Psoas muscle (tissue), 8 donors: Measurements from ENCODE around the gene RHOC. TPM values are rescaled to one million over a fixed set of nuclear protein-coding genes. Genes with fewer than 3 reads are reported as not detected.
"Not testable (repeated sequence)": the region's sequence is repeated elsewhere in the genome, so short reads cannot be mapped to it uniquely, and the experiment has no call there.

Source experiments
- ATAC-seq, 4 donors: fragments of 200-7000 bp; cut with Tn5 transposase; one replicate each; pipeline ENCODE4 v1.9.1; 2020; ENCODE audit warnings: moderate library complexity in 3 of 4, mild to moderate bottlenecking in 2 of 4
- DNase-seq, 2 donors: peaks; one replicate each; pipeline ENCODE4 v3.0.0-alpha.2; 2020
- H3K27ac ChIP-seq: fragments of 200-600 bp; one replicate; pipeline ENCODE4 v1.8.0; 2022
- H3K27me3 ChIP-seq, 3 donors: fragments of 200-600 bp in 1 of 3; one replicate each; pipeline versions ENCODE4 v1.6.1 to v1.8.0; 2013 to 2022; ENCODE audit warnings: low read length in 2 of 3, mild to moderate bottlenecking in 2 of 3, moderate library complexity in 1 of 3; ENCODE audit not compliant: insufficient read depth in 3 of 3
- H3K36me3 ChIP-seq, 2 donors: fragments of 200-600 bp in 1 of 2; one replicate each; pipeline versions ENCODE4 v1.6.1 to v1.8.0; 2013 to 2022; ENCODE audit warnings: low read depth in 1 of 2, mild to moderate bottlenecking in 1 of 2, moderate library complexity in 1 of 2; ENCODE audit not compliant: insufficient read depth in 1 of 2
- H3K4me1 ChIP-seq: fragments of 200-600 bp; one replicate; pipeline ENCODE4 v1.8.0; 2022
- H3K4me3 ChIP-seq: fragments of 200-600 bp; one replicate; pipeline ENCODE4 v1.8.0; 2022; ENCODE audit warnings: mild to moderate bottlenecking
- H3K9me3 ChIP-seq: fragments of 200-600 bp; one replicate; pipeline ENCODE4 v1.8.0; 2022
- WGBS, 3 donors: extraction: QIAGEN DNeasy Blood & Tissue Kit; methylation state at CpG; one replicate each; pipeline versions ENCODE4 v1.1.6 to v1.1.7; 2013; 5-methylcytosine and 5-hydroxymethylcytosine counted together
- intact Hi-C, 2 donors: fragments of 100-400 bp; cut with DNase I; formaldehyde crosslinking; loops; one replicate each; pipeline versions ENCODE4 v1.11.0 to v1.14.2; 2022
- polyA plus RNA-seq, 3 donors: library from polyadenylated mRNA; stranded (reverse); fragments of 200-250 nt; gene quantifications; one replicate each; pipeline ENCODE4 v1.2.3, GENCODE V29; 2013
- total RNA-seq, 4 donors: library from RNA; stranded (reverse); fragmentation: NEBNext Ultra II Directional in 2 of 4; extraction: Animal tissue kit (Norgen Biotek cat#: 25700) in 2 of 4; gene quantifications; one replicate each; pipeline versions ENCODE4 v1.2.1 to v1.2.4, GENCODE V29; 2021 to 2023
- TF ChIP-seq, protein P1 (sequence below): fragments of 200-600 bp; IDR thresholded peaks from one replicate; pipeline ENCODE4 v1.8.0; 2022; ENCODE audit warnings: antibody characterized with exemption
- donor health status: healthy with polysubstance abuse.
- donor health status: DM: no; HTN: no; CAD: no; lungs with moderate emphysema.
- donor health status: Bipolar disorder and iron deficiency.
- donor health status: healthy.
- donor health status: DM: yes; HTN: yes; CAD: no.
- donor health status: DM: no; HTN: no; CAD: no.
- donor health status: DM: no; HTN: no; CAD: no.
- donor health status: DM: yes; HTN: yes; CAD: no.

Gene RHOC
- total and polyA plus RNA-seq, 7 donors: 39.1 to 89.7 (median 76.9) TPM

DNA sequence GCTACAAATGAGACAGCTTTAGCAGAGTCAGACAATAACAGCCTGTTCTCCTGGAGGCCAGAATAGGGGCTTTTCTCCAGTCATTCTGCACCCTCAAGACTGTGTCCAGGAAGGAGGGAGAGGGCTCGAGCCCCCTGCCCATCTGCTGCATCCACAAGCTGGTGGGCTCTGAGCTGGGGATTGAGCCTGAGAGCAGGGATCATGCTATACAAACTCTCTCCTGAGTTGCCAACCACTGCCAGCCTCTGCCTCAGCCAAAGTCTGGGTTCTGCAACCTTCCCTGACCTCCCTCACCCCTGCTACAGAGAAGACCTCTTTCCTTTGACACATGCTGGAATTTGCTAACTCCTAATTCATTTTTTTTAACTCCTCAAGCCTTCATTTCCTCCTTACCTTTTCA, 23.0 kb upstream of the RHOC start:
- Histone ChIP-seq H3K4me3 (no peak overlapping the region), H3K36me3 (no peaks in the 10 kb centered on the region), H3K9me3 (no peaks in the 10 kb centered on the region), H3K27me3 (peaks cover 0 to 6% (median 0%) of the 10 kb centered on the region in 3 donors), H3K27ac (no peak overlapping the region), H3K4me1 (no peaks in the 10 kb centered on the region)
- no peak for ATAC-seq
- 74 to 91% (median 83%) methylated on average over 1 of the region's 1 CpG for WGBS, 3 donors
- intact Hi-C loops: no loop called here
- no peak for DNase-seq
- TF ChIP-seq, protein P1, sequence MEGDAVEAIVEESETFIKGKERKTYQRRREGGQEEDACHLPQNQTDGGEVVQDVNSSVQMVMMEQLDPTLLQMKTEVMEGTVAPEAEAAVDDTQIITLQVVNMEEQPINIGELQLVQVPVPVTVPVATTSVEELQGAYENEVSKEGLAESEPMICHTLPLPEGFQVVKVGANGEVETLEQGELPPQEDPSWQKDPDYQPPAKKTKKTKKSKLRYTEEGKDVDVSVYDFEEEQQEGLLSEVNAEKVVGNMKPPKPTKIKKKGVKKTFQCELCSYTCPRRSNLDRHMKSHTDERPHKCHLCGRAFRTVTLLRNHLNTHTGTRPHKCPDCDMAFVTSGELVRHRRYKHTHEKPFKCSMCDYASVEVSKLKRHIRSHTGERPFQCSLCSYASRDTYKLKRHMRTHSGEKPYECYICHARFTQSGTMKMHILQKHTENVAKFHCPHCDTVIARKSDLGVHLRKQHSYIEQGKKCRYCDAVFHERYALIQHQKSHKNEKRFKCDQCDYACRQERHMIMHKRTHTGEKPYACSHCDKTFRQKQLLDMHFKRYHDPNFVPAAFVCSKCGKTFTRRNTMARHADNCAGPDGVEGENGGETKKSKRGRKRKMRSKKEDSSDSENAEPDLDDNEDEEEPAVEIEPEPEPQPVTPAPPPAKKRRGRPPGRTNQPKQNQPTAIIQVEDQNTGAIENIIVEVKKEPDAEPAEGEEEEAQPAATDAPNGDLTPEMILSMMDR: no peak

DNA sequence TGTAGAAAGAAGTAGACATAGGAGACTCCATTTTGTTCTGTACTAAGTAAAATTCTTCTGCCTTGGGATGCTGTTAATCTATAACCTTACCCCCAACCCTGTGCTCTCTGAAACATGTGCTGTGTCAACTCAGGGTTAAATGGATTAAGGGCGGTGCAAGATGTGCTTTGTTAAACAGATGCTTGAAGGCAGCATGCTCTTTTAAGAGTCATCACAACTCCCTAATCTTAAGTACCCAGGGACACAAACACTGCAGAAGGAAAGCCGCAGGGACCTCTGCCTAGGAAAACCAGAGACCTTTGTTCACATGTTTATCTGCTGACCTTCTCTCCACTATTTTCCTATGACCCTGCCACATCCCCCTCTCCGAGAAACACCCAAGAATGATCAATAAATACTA, 22.1 kb upstream of the RHOC start:
- H3K36me3 ChIP-seq, H3K4me3 ChIP-seq, intact Hi-C loops, H3K9me3 ChIP-seq, ATAC-seq, H3K4me1 ChIP-seq, H3K27ac ChIP-seq, DNase-seq, H3K27me3 ChIP-seq: not testable (repeated sequence)
- WGBS, 3 donors: 70 to 75% (median 73%) methylated on average over 3 of the region's 3 CpGs

DNA sequence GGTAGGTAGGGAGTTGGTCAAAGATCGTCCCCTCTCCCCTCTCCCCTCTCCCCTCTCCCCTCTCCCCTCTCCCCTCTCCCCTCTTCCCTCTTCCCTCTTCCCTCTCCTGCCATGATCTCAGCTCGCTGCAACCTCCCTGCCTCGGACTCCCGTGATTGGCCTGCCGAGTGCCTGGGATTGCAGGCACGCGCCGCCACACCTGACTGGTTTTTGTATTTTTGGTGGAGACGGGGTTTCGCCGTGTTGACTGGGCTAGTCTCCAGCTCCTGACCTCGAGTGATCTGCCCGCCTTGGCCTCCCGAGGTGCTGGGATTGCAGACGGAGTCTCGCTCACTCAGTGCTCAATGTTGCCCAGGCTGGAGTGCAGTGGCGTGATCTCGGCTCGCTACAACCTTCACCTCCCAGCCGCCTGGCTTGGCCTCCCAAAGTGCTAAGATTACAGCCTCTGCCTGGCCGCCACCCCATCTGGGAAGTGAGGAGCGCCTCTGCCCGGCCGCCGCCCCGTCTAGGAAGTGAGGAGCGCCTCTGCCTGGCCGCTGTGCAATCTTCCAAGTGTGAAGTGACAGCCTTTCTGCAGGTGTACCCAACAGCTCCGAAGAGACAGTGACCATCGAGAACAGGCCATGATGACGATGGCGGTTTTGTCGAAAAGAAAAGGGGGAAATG, 21.5 kb upstream of the RHOC start:
- ATAC-seq, H3K4me3 ChIP-seq, H3K27ac ChIP-seq, H3K36me3 ChIP-seq, H3K4me1 ChIP-seq, intact Hi-C loops, H3K27me3 ChIP-seq, DNase-seq, H3K9me3 ChIP-seq: not testable (repeated sequence)
- WGBS, 3 donors: 91 to 94% (median 93%) methylated on average over 26 to 33 of the region's 33 CpGs

DNA sequence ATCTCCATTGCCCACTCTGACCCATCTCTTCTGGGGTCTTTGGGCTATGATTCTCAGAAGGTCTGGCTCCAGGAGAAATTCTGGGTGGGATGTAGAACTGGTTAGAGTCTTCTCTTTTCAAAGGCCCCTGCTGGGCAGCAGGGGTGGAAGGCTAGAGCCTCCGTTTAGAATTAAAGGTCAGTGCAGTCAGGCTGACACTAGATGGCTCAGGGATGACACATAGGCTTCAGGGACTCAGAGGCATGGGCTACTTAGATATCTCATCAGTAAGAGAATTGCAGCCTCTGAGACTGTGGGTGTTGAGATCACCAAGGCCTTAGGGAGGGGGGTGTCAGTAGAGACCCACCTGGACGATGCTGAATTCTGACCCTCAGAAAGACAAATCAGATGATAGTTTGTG, 20.8 kb upstream of the RHOC start:
- no peak overlapping the region for H3K4me3 ChIP-seq
- no peak for DNase-seq
- H3K36me3 ChIP-seq: no peaks in the 10 kb centered on the region
- H3K27ac ChIP-seq: no peak overlapping the region
- H3K9me3 ChIP-seq: no peaks in the 10 kb centered on the region
- no peaks in the 10 kb centered on the region for H3K27me3 ChIP-seq
- 39 to 56% (median 52%) methylated on average over 2 of the region's 2 CpGs for WGBS, 3 donors
- TF ChIP-seq, protein P1: no peak
- no peak for ATAC-seq
- H3K4me1 ChIP-seq: no peaks in the 10 kb centered on the region
- intact Hi-C loops: no loop called here

DNA sequence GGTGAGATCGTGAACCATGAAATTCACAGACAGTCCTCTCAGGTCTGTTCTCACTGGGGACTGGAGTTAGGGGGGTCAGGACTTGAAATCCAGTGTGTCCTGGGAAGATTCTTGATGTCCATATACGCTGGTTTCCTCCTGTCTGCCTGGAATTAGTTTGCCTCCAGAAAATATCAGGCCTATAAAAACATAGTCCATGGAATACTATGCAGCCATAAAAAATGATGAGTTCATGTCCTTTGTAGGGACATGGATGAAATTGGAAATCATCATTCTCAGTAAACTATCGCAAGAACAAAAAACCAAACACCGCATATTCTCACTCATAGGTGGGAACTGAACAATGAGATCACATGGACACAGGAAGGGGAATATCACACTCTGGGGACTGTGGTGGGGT, 17.3 kb upstream of the RHOC start:
- DNase-seq, H3K27ac ChIP-seq, ATAC-seq, H3K27me3 ChIP-seq, H3K4me1 ChIP-seq, H3K4me3 ChIP-seq, H3K36me3 ChIP-seq, intact Hi-C loops, H3K9me3 ChIP-seq: not testable (repeated sequence)
- WGBS, 3 donors: 91 to 95% (median 94%) methylated on average over 2 of the region's 4 CpGs

DNA sequence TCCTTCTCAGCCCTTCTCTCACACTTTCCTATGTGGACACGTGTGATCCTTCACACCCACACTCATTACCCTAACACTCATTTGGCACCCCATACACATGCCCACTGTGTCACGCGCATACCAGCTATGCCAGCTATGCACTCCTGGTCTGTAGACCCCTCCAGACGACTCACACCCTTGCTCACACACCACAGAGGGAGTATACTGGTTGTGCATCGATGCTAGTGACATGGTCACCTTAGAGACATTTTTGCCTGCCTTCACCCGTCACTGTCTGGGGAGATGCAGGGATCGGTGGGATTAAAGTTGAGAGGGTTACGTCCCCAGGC, 16.5 kb upstream of the RHOC start:
- intact Hi-C loops: no loop called here
- no peak for DNase-seq
- ATAC-seq: no peak
- Histone ChIP-seq H3K27me3 (no peaks in the 10 kb centered on the region), H3K4me3 (no peak overlapping the region), H3K27ac (no peak overlapping the region), H3K36me3 (no peaks in the 10 kb centered on the region), H3K4me1 (no peaks in the 10 kb centered on the region), H3K9me3 (no peaks in the 10 kb centered on the region)
- WGBS, 3 donors: 76 to 79% (median 77%) methylated on average over 8 of the region's 8 CpGs
- TF ChIP-seq, protein P1: no peak
